Stomach smooth muscle (tissue), 2 donors: Measurements from ENCODE around the gene WFS1.

ENCODE experiments used
- H3K27ac ChIP-seq: one replicate; pipeline ENCODE4 v1.7.0; 2013; ENCODE audit warnings: mild to moderate bottlenecking, low read length, inconsistent platforms
- H3K27me3 ChIP-seq, 2 donors: one replicate each; pipeline ENCODE4 v1.7.0; 2013; ENCODE audit warnings: low read length in 2 of 2; ENCODE audit not compliant: insufficient read depth in 2 of 2, control insufficient read depth in 1 of 2
- H3K36me3 ChIP-seq, 2 donors: one replicate each; pipeline ENCODE4 v1.7.0; 2013; ENCODE audit warnings: low read length in 2 of 2; ENCODE audit not compliant: control insufficient read depth in 2 of 2, insufficient read depth in 2 of 2
- H3K4me1 ChIP-seq: one replicate; pipeline ENCODE4 v1.7.0; 2013; ENCODE audit warnings: low read length; ENCODE audit not compliant: control insufficient read depth, insufficient read depth
- H3K4me3 ChIP-seq, 2 donors: one replicate each; pipeline ENCODE4 v1.7.0; 2013; ENCODE audit warnings: low read length in 2 of 2
- H3K9ac ChIP-seq, 2 donors: one replicate each; pipeline ENCODE4 v1.7.0; 2013; ENCODE audit warnings: low read length in 2 of 2, mild to moderate bottlenecking in 1 of 2
- H3K9me3 ChIP-seq, 2 donors: one replicate each; pipeline ENCODE4 v1.7.0; 2013; ENCODE audit warnings: low read length in 2 of 2; ENCODE audit not compliant: control insufficient read depth in 2 of 2
- donor health status: healthy.
- donor health status: Pancreatic carcinoma.

WFS1 gene

GRCh38 chr4:6333301-6334202 lies 63.9 kb downstream of the WFS1 start:
- no peak overlapping the region for H3K4me3 ChIP-seq
- no peak overlapping the region for H3K9ac ChIP-seq
- H3K9me3 ChIP-seq: peaks cover 0 to 2% of the 10 kb centered on the region in 2 donors
- peaks cover 16 to 37% of the 10 kb centered on the region in 2 donors for H3K27me3 ChIP-seq
- H3K27ac ChIP-seq: no peak overlapping the region
- no peaks in the 10 kb centered on the region for H3K36me3 ChIP-seq
- H3K4me1 ChIP-seq: no peaks in the 10 kb centered on the region

GRCh38 chr4:6334203-6334887 lies 64.7 kb downstream of the WFS1 start:
- H3K9ac ChIP-seq: no peak overlapping the region
- no peak overlapping the region for H3K27ac ChIP-seq
- H3K9me3 ChIP-seq: peaks cover 0 to 2% of the 10 kb centered on the region in 2 donors
- no peaks in the 10 kb centered on the region for H3K4me1 ChIP-seq
- no peak overlapping the region for H3K4me3 ChIP-seq
- peaks cover 24 to 42% of the 10 kb centered on the region in 2 donors for H3K27me3 ChIP-seq
- no peaks in the 10 kb centered on the region for H3K36me3 ChIP-seq

- Histone ChIP-seq H3K36me3 (no peaks in the 10 kb centered on the region), H3K9me3 (peaks cover 0 to 2% of the 10 kb centered on the region in 2 donors), H3K9ac (no peak overlapping the region), H3K4me1 (no peaks in the 10 kb centered on the region), H3K27me3 (peaks cover 27 to 47% of the 10 kb centered on the region in 2 donors), H3K27ac (no peak overlapping the region), H3K4me3 (no peak overlapping the region)
These were observed 65.5 kb downstream of the WFS1 start for GRCh38 chr4:6335040-6335590.

DNA sequence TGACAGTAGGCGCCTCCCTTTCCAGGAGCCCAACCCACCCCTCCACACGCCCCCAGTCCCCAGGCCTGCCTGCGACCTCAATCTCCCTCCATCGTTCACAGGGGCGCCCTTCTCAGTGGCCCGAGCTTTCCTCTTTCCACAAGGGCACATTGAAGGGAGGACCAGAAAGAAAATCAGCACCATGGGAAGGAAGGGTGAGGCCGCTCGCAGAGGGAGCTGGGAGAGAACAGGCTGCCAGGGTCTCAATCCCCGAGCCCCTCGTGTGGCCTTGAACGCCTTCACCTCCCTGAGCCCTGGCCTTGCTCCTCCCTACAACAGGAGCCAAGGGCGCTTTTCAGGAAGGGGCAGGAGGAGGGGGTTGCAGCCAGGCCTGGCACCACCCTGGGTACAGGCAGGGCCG lies 66.5 kb downstream of the WFS1 start:
- Histone ChIP-seq H3K27me3 (peaks cover 27 to 52% of the 10 kb centered on the region in 2 donors), H3K9me3 (peaks cover 0 to 2% of the 10 kb centered on the region in 2 donors), H3K4me3 (no peak overlapping the region), H3K4me1 (no peaks in the 10 kb centered on the region), H3K36me3 (no peaks in the 10 kb centered on the region), H3K9ac (no peak overlapping the region), H3K27ac (no peak overlapping the region)

DNA sequence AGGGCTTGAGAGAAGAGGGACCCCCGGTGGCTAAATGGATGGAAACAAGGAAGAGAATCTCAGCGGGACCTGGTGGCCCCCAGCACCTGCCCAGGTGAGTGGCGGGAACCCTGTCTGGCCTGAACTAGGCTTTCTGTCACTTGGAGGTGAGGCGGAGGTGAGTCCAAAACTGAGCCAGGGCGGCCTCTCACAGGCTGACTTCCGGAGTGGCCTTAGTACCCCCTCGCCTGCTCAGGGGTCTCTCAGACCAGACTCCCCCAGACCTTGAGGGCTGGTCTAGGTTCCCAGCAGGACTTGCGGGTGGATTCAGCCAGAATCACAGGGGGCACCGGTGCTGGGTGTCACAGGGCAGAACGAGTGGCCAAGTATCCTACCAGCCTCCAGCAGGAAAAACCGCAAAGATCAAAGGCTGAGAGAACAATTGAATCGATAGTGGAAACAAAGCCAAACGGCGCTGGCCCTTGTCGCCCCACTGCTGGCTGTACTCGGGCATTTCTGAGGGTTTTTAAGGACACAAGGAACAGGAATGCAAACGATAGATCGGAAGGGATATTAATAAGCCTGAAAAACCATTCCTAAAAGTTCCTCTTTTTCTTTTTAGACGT lies 67.8 kb downstream of the WFS1 start:
- H3K27me3 ChIP-seq: peaks cover 24 to 52% of the 10 kb centered on the region in 2 donors
- H3K4me1 ChIP-seq: no peaks in the 10 kb centered on the region
- no peak overlapping the region for H3K9ac ChIP-seq
- H3K27ac ChIP-seq: no peak overlapping the region
- peaks cover 0 to 2% of the 10 kb centered on the region in 2 donors for H3K9me3 ChIP-seq
- H3K4me3 ChIP-seq: no peak overlapping the region
- no peaks in the 10 kb centered on the region for H3K36me3 ChIP-seq

DNA sequence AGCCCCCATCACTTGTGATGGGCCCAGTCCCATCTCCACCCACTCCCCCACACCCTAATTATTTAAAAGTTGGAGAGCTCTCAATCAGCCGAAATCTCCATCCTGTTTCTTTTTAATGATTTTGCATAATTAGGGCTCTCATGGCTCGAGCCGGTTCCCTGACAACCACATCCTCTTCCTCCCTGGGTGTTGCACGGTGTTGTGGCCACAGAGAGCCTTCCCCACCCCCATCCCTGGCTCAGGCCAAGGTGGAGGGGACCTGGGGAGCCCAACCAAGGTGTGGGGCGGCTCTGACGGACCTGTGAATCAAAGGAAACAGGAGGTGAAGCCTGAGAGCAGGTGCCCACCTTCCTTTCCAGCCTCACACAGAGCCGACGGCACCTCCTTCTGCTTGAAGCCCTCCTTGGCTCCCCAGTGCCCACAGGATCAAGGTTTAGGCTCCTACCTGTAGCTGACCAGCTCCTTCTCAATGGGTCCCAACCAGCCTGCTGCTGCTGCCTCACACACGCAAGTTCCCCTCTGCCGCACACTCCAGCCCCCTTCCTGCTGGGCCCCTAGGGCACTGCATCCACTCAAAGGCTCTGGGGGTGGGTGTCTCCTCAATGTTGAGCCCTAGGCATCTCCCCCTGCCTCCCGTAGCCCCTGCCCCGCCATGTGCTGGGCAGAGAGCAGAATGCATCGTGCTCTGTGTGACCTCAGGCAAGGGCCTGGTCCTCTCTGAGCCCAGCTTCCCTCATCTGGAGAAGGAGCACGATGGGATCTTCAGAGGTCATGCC lies 68.7 kb downstream of the WFS1 start:
- Histone ChIP-seq H3K9me3 (peaks cover 0 to 2% of the 10 kb centered on the region in 2 donors), H3K36me3 (no peaks in the 10 kb centered on the region), H3K27me3 (peaks cover 24 to 51% of the 10 kb centered on the region in 2 donors), H3K27ac (no peak overlapping the region), H3K9ac (no peak overlapping the region), H3K4me3 (no peak overlapping the region), H3K4me1 (no peaks in the 10 kb centered on the region)

GRCh38 chr4:6338951-6339817 lies 69.5 kb downstream of the WFS1 start:
- H3K9ac ChIP-seq: no peak overlapping the region
- no peaks in the 10 kb centered on the region for H3K4me1 ChIP-seq
- no peak overlapping the region for H3K4me3 ChIP-seq
- H3K36me3 ChIP-seq: no peaks in the 10 kb centered on the region
- H3K27me3 ChIP-seq: peaks cover 24 to 46% of the 10 kb centered on the region in 2 donors
- H3K9me3 ChIP-seq: no peaks in the 10 kb centered on the region
- no peak overlapping the region for H3K27ac ChIP-seq

DNA sequence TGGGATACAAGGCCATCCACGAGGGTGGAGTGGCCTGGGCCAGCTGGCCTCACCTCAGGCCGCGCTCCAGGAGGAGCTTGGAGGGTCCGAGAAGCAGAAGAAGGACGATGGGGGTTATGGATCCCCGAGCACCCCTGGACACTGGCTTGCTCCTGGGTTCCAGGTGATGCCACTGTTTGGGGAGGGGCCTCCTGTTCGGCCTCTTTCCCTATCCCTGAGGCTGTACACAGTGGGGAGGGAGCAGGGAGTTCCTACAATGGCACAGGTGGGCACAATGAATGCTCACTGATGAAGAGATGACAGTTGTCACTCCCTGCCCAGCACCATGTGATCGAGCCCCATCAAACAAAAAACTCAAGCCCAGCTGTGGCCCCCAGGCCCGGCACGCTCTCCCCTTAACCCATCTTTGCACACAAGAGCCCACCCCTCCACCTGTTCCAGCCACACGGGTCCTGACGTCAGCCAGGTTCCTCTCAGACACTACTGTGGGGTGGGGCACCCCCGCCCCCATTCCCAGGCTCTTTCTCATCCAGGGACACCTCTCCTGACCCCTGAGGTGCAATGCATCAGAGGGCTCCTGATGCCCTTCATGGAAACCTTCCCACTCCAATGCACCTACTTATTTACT lies 70.3 kb downstream of the WFS1 start:
- peaks cover 24 to 43% of the 10 kb centered on the region in 2 donors for H3K27me3 ChIP-seq
- no peak overlapping the region for H3K9ac ChIP-seq
- no peaks in the 10 kb centered on the region for H3K4me1 ChIP-seq
- no peaks in the 10 kb centered on the region for H3K9me3 ChIP-seq
- no peak overlapping the region for H3K4me3 ChIP-seq
- no peaks in the 10 kb centered on the region for H3K36me3 ChIP-seq
- H3K27ac ChIP-seq: no peak overlapping the region

DNA sequence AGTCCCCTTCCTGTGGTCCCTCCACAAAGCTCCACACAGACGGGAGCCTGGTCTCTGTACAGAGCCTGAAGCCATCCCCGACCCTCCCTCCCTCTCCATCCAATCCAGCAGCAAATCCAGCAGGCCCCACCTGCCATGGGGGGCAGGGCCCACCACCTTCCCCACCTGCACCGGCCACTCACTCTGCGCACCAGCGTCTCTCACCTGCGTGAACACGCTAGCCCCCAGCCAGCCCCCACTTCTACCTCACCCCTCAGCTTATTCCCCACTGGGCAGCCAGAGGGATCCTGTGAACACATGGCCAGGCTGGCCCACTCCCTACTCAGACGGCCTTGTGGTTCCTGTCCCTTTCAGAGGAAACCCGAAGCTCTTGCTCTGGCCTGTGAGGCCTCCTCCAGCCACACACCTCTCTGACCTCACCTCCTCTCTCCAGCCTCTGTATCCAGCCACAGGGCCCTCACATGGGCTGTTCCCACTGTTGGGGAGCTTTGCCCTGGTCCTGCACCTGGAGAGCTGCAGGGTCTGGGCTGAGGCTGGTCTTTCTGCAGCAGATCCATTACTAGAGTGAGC lies 70.9 kb downstream of the WFS1 start:
- Histone ChIP-seq H3K27me3 (peaks cover 22 to 40% of the 10 kb centered on the region in 2 donors), H3K36me3 (no peaks in the 10 kb centered on the region), H3K9ac (no peak overlapping the region), H3K4me3 (no peak overlapping the region), H3K27ac (no peak overlapping the region), H3K9me3 (no peaks in the 10 kb centered on the region), H3K4me1 (no peaks in the 10 kb centered on the region)
